ENCODE measurements around the gene SEC24D. TPM values are rescaled to one million over a fixed set of nuclear protein-coding genes. Genes with fewer than 3 reads are reported as not detected.

Gene SEC24D
- total and polyA plus RNA-seq, 11 donors = 3.1 to 36.4 (median 14.8) TPM

DNA sequence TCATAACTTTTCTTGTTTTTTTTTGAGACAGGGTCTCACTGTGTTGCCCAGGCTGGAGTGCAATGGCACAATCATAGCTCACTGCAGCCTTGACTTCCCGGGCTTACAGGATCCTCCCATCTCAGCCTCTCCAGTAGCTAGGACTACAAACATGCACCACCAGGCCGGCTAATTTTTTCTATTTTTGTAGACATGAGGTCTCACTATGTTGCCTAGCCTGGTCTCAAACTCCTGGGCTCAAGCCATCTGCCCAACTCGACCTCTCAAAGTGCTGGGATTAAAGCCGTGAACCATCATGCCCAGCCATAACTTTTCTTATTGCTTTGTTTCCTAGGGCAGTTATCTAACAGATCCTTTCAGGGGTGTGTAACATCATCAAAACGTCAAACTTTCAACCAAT lies 11.8 kb downstream of the SEC24D start:
- Histone ChIP-seq H3K9me3 (no peaks in the 10 kb centered on the region), H3K36me3 (peaks cover 0 to 65% (median 32%) of the 10 kb centered on the region in 9 donors), H3K4me1 (peaks cover 0 to 56% (median 28%) of the 10 kb centered on the region in 12 donors), H3K27ac (no peak overlapping the region), H3K27me3 (no peaks in the 10 kb centered on the region), H3K4me3 (no peak overlapping the region)
- 80 to 91% (median 85%) methylated on average over 5 of the region's 5 CpGs for whole genome bisulfite sequencing, 4 donors
- DNase-seq (no peak), ATAC-seq (no peak)
- TF ChIP-seq POLR2A (IDR thresholded peaks at IDR 0.05) = no peak
- TF ChIP-seq, protein P1, sequence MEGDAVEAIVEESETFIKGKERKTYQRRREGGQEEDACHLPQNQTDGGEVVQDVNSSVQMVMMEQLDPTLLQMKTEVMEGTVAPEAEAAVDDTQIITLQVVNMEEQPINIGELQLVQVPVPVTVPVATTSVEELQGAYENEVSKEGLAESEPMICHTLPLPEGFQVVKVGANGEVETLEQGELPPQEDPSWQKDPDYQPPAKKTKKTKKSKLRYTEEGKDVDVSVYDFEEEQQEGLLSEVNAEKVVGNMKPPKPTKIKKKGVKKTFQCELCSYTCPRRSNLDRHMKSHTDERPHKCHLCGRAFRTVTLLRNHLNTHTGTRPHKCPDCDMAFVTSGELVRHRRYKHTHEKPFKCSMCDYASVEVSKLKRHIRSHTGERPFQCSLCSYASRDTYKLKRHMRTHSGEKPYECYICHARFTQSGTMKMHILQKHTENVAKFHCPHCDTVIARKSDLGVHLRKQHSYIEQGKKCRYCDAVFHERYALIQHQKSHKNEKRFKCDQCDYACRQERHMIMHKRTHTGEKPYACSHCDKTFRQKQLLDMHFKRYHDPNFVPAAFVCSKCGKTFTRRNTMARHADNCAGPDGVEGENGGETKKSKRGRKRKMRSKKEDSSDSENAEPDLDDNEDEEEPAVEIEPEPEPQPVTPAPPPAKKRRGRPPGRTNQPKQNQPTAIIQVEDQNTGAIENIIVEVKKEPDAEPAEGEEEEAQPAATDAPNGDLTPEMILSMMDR (IDR thresholded peaks at IDR 0.05) = no peak
- intact Hi-C loops (cut with DNase I) = no loop called here

DNA sequence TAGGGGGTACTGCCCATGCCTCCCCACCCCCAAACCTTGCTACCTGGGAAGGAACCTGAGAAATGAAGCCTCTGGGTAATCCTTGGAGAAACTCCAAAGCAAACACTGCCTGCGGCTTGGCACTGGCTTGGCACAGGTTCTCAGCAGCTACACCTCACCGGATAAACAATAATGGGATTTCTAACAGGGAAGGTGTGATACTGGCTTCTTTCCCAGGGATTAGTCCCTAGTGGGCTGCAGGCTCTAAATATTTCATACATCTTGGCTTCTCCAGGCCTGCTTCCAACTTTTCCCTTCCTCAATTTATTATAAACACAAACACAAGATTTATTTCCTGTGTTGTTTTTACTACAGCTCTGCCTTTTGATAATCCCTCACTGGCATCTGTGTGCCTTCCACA lies 12.5 kb downstream of the SEC24D start:
- Histone ChIP-seq H3K27me3 (no peaks in the 10 kb centered on the region), H3K4me3 (no peak overlapping the region), H3K36me3 (peaks cover 0 to 59% (median 26%) of the 10 kb centered on the region in 9 donors), H3K4me1 (peaks cover 0 to 54% (median 28%) of the 10 kb centered on the region in 12 donors), H3K27ac (no peak overlapping the region), H3K9me3 (no peaks in the 10 kb centered on the region)
- ATAC-seq = peak in 1 of 4 donors; percentile 17
- intact Hi-C loops (cut with DNase I) = no loop called here
- WGBS, 4 donors = 16 to 29% (median 27%) methylated on average over 2 of the region's 2 CpGs
- TF ChIP-seq, protein P1 (IDR thresholded peaks at IDR 0.05) = no peak
- no peak for TF ChIP-seq POLR2A (IDR thresholded peaks at IDR 0.05)
- no peak for DNase-seq

DNA sequence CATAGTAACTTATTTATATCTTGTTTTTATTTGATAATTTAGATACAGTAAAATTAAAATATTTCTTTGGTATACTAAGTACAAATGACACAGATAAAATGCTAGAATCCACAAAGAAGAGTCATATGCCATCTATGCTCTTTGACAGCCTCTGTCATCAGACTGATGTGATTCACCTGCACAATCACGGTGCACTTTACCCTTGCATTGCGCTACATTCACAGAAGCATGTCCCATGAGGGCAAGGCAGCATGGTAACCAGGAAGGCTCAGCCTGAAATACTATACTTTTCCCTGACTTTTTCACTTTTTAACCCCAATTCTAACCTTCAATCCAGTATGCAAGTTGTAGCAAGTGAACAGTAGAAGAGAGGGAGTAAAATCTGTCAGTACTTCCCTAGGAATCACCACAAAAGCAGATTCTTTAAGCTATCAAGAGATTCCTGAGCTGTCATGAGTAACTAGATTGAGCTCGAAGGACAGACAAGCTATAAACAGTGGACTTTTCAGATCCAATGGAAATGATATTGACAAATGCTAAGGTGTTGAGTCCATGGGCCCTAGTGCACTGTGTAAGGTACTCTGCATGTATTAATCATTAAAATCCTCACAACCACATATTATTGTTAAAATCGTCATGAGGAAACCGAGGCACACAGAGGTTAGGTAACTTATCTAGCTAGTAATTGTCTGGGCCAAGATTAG lies 14.2 kb downstream of the SEC24D start:
- peak in 1 of 4 donors; percentile 10 for ATAC-seq
- WGBS, 4 donors = 74 to 86% (median 81%) methylated on average over 5 of the region's 5 CpGs
- no peak for DNase-seq
- Histone ChIP-seq H3K27me3 (no peaks in the 10 kb centered on the region), H3K36me3 (peaks cover 0 to 68% (median 29%) of the 10 kb centered on the region in 9 donors), H3K4me3 (no peak overlapping the region), H3K27ac (no peak overlapping the region), H3K4me1 (peaks cover 0 to 37% (median 19%) of the 10 kb centered on the region in 12 donors), H3K9me3 (no peaks in the 10 kb centered on the region)
- intact Hi-C loops (cut with DNase I) = no loop called here
- no peak for TF ChIP-seq POLR2A (IDR thresholded peaks at IDR 0.05)
- TF ChIP-seq, protein P1 (IDR thresholded peaks at IDR 0.05) = no peak

DNA sequence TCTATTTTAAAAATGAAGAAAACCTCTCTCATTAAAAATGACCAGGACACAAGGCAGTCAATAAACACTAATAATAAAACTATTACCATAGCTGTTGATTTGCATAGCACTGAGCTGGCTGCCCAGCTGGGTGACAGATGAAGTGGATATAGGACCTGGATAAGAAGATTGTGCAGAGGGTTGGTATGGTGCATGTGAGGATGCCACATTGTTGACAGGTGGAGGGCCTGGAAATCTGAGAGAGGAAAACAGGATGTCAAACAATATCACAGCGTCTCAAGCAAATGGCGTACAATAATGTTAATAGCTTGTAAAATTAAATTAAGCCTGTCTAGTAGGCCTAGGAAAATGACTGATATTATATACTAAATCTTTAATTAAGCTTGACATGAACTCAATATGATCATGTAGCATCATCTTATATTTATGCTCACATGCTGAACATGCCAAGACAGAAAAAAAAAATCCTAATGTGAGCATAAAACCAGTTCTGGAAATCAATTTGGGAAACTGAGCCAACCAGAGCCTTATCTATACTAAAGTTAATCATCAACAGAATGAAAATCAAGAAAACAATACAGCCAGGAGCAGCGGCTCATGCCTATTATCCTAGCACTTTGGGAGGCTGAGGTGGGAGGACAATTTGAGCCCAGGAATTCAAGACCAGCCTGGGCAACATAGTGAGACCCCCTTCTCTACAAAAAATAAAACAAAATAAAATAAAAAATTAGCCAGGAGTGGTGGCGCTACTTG lies 18.6 kb downstream of the SEC24D start:
- DNase-seq = no peak
- WGBS, 4 donors = 93 to 97% (median 94%) methylated on average over 4 of the region's 4 CpGs
- no peak for ATAC-seq
- TF ChIP-seq, protein P1 (IDR thresholded peaks at IDR 0.05) = no peak
- Histone ChIP-seq H3K27ac (no peak overlapping the region), H3K4me3 (no peak overlapping the region), H3K27me3 (no peaks in the 10 kb centered on the region), H3K4me1 (peaks cover 0 to 13% (median 5%) of the 10 kb centered on the region in 12 donors), H3K36me3 (peaks cover 0 to 77% (median 42%) of the 10 kb centered on the region in 9 donors), H3K9me3 (no peaks in the 10 kb centered on the region)
- intact Hi-C loops (cut with DNase I) = no loop called here

Measured in heart left ventricle (tissue), 16 donors.